Measurements from ENCODE around the gene SCGB3A1. TPM values are rescaled to one million over a fixed set of nuclear protein-coding genes. Genes with fewer than 3 reads are reported as not detected.

SCGB3A1 gene
- total RNA-seq, 1 donor from 2014 or later = not detected

- no peak for TF ChIP-seq CTCF (IDR thresholded peaks at IDR 0.05; ENCODE audit: partially characterized antibody, unreplicated experiment)
- peaks cover 2% of the 10 kb centered on the region for H3K27me3 Mint-ChIP-seq (ENCODE audit: unreplicated experiment)
- peaks cover 4% of the 10 kb centered on the region for H3K4me1 Mint-ChIP-seq (ENCODE audit: low read depth, unreplicated experiment)
- no peaks in the 10 kb centered on the region for H3K36me3 Mint-ChIP-seq (ENCODE audit: unreplicated experiment)
- no peak overlapping the region for H3K27ac Mint-ChIP-seq (ENCODE audit: unreplicated experiment)
- peaks cover 2% of the 10 kb centered on the region for H3K9me3 Mint-ChIP-seq (ENCODE audit: unreplicated experiment)
- no peak overlapping the region for H3K4me3 Mint-ChIP-seq (ENCODE audit: unreplicated experiment)
- DNase-seq = no peak
Measured at GRCh38 chr5:180628827-180629750, 37.8 kb upstream of the SCGB3A1 start.

GRCh38 chr5:180628211-180628610 lies 36.9 kb upstream of the SCGB3A1 start:
- H3K4me3 Mint-ChIP-seq (ENCODE audit: unreplicated experiment) = no peak overlapping the region
- no peaks in the 10 kb centered on the region for H3K36me3 Mint-ChIP-seq (ENCODE audit: unreplicated experiment)
- no peak for TF ChIP-seq CTCF (IDR thresholded peaks at IDR 0.05; ENCODE audit: partially characterized antibody, unreplicated experiment)
- H3K4me1 Mint-ChIP-seq (ENCODE audit: low read depth, unreplicated experiment) = peaks cover 4% of the 10 kb centered on the region
- peaks cover 3% of the 10 kb centered on the region for H3K27me3 Mint-ChIP-seq (ENCODE audit: unreplicated experiment)
- peaks cover 2% of the 10 kb centered on the region for H3K9me3 Mint-ChIP-seq (ENCODE audit: unreplicated experiment)
- no peak overlapping the region for H3K27ac Mint-ChIP-seq (ENCODE audit: unreplicated experiment)
- DNase-seq = no peak

DNA sequence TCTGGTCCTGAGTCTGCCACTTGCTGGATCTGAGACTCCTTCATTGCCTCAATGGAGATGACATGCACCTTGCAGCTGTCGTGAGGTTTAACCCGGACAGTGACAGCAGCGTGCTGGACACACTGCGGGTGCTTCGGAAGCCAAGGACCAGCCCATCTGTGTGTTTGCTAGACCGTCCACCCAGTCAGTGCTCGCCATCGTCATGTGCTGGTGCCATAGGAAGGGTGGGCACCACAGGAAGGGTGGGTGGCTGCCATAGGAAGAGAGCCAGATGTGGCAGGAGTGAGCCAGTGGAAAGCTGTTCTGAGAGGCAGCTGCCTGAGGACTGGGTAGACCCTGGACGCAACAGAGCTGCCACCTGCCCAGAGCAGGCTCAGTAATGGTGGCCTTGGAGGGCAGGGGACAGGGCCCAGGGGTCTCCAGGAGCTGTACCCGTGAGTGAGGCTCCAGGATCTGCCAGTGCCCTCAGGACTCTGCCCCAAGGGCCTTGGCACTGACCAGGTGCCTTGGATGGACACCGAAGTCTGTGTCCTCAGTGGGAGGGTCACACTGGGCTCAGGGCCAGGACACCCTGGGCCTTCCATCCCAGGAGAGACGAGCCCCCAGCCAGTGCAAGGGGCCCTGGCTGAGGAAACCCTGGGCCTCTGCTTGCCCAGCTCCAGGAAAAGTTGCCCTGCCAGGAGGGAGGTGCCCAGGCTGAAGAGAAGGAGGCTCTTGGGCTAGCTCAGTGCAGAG lies 36.3 kb upstream of the SCGB3A1 start:
- no peaks in the 10 kb centered on the region for H3K36me3 Mint-ChIP-seq (ENCODE audit: unreplicated experiment)
- no peak overlapping the region for H3K27ac Mint-ChIP-seq (ENCODE audit: unreplicated experiment)
- H3K27me3 Mint-ChIP-seq (ENCODE audit: unreplicated experiment) = peaks cover 3% of the 10 kb centered on the region
- no peak overlapping the region for H3K4me3 Mint-ChIP-seq (ENCODE audit: unreplicated experiment)
- peaks cover under 1% of the 10 kb centered on the region for H3K9me3 Mint-ChIP-seq (ENCODE audit: unreplicated experiment)
- TF ChIP-seq CTCF (IDR thresholded peaks at IDR 0.05; ENCODE audit: partially characterized antibody, unreplicated experiment) = no peak
- no peak for DNase-seq
- H3K4me1 Mint-ChIP-seq (ENCODE audit: low read depth, unreplicated experiment) = peaks cover 3% of the 10 kb centered on the region

DNA sequence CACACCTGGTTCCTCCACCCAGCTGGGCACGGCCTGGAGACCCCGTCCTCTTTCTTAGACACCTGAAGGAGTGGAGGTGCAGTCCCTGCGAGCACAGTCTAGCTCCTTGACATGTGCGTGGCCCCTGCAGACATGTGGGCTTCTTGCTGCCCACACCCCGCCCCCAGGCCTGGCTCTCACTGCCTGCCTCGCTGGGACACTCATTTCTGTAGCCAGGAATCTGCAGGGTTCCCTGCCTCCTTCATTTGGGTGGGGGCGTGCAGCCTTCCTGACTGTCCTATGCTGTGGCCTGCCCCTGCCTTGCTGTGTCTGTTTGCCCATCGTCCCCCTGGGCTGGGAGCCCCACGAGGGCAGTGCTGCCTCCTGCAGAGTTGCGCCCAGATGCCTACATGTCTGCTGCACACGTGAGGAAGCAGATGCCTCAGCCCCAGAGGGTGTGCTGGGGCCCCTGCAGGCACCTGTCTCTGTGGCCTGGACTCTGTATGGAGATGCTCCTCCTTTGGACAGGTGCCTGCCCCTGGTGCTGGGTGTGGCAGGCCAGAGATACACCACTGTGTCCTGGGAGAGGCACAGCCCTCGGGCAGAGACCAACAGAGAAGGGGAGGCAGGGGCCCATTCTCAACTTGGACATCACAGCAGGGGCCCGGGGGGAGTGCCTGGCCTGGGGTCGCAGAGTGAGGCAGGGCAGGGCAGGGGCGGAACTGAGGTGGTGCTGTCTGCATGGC lies 35.5 kb upstream of the SCGB3A1 start:
- TF ChIP-seq CTCF (IDR thresholded peaks at IDR 0.05; ENCODE audit: partially characterized antibody, unreplicated experiment) = no peak
- H3K27ac Mint-ChIP-seq (ENCODE audit: unreplicated experiment) = no peak overlapping the region
- H3K4me1 Mint-ChIP-seq (ENCODE audit: low read depth, unreplicated experiment) = no peaks in the 10 kb centered on the region
- DNase-seq = no peak
- H3K36me3 Mint-ChIP-seq (ENCODE audit: unreplicated experiment) = no peaks in the 10 kb centered on the region
- peaks cover 4% of the 10 kb centered on the region for H3K27me3 Mint-ChIP-seq (ENCODE audit: unreplicated experiment)
- H3K4me3 Mint-ChIP-seq (ENCODE audit: unreplicated experiment) = no peak overlapping the region
- H3K9me3 Mint-ChIP-seq (ENCODE audit: unreplicated experiment) = peaks cover 1% of the 10 kb centered on the region
